K562 (cell line): ENCODE measurements around the gene GCN1. TPM values are rescaled to one million over a fixed set of nuclear protein-coding genes. Genes with fewer than 3 reads are reported as not detected.

ENCODE experiments used
- ATAC-seq: fragments of 200-7000 bp; cut with Tn5 transposase; 3 replicates; pipeline ENCODE4 v1.9.1; 2020; ENCODE audit warnings: moderate library complexity
- BruUV-seq: library from RNA; stranded (reverse); fragments of 400-500 nt; replicated peaks from 2 replicates; lab custom pipeline; 2021; lab: Mats Ljungman, UMichigan
- CTCF ChIA-PET: fragments of 300-600 bp; formaldehyde crosslinking; extraction: SDS; loops from one replicate; lab custom pipeline; 2021; ENCODE audit warnings: low intra/inter-chr PET ratio; lab: Yijun Ruan, JAX
- POLR2A ChIA-PET: fragments of 300-600, 350-650 bp; sonication (Branson Sonifier 250); formaldehyde crosslinking; extraction: SDS; loops from one replicate; lab custom pipeline; 2021; ENCODE audit warnings: antibody characterized with exemption, inconsistent platforms; lab: Yijun Ruan, JAX
- DNase-seq, 4 experiments: peaks; one replicate each; pipeline versions ENCODE4 v3.0.0 to v3.0.0-alpha.2; 2011 to 2018; ENCODE audit warnings: low spot score in 3 of 4, mixed read lengths in 3 of 4; ENCODE audit errors: extremely low read depth in 1 of 4
- FAIRE-seq: peaks from 2 replicates; lab custom pipeline; 2011; peaks lifted over from hg19 to GRCh38; lab: Jason Lieb, UNC
- H2AFZ ChIP-seq: 2 replicates; pipeline ENCODE4 v1.6.0; 2011; ENCODE audit warnings: low read depth, low read length, control low read depth, inconsistent platforms
- H3K27ac ChIP-seq: fragments of 200-600 bp; 3 replicates; pipeline ENCODE4 v1.8.0; 2011; ENCODE audit warnings: low read depth, mild to moderate bottlenecking, control low read depth, inconsistent platforms, low read length, moderate library complexity, mixed read lengths; ENCODE audit errors: extremely low read depth
- H3K27me3 ChIP-seq, 2 experiments: fragments of 300-600 bp in 1 of 2; 2 replicates in 1 of 2; 3 replicates in 1 of 2; pipeline versions ENCODE4 v1.6.0 to v1.8.0; 2011; ENCODE audit warnings: inconsistent platforms in 2 of 2, low read length in 2 of 2, mild to moderate bottlenecking in 1 of 2, mixed read lengths in 1 of 2, moderate library complexity in 1 of 2; ENCODE audit not compliant: control insufficient read depth in 2 of 2, insufficient read depth in 2 of 2
- H3K36me3 ChIP-seq: fragments of 300-600 bp; 3 replicates; pipeline ENCODE4 v1.8.0; 2011; ENCODE audit warnings: mild to moderate bottlenecking, low read length, inconsistent platforms; ENCODE audit not compliant: control insufficient read depth, insufficient read depth
- H3K4me1 ChIP-seq, 2 experiments: fragments of 200-600 bp in 1 of 2; replicated peaks in 1 of 2; 2 replicates in 1 of 2; 3 replicates in 1 of 2; pipeline versions ENCODE4 v1.5.1 to v1.8.0; 2011; ENCODE audit warnings: inconsistent platforms in 2 of 2, low read length in 2 of 2, mild to moderate bottlenecking in 1 of 2, mixed read lengths in 1 of 2, moderate library complexity in 1 of 2; ENCODE audit not compliant: control insufficient read depth in 2 of 2, insufficient read depth in 2 of 2
- H3K4me2 ChIP-seq: 2 replicates; pipeline ENCODE4 v1.6.1; 2011; ENCODE audit warnings: low read length, control low read depth, inconsistent platforms, mixed read lengths; ENCODE audit not compliant: insufficient read depth
- H3K4me3 ChIP-seq: fragments of 200-600 bp; sonication (generic), shearing (Covaris generic); 2 replicates; pipeline ENCODE4 v1.5.1; 2016; ENCODE audit warnings: control low read depth, inconsistent platforms
- H3K79me2 ChIP-seq: fragments of 200-600 bp; 3 replicates; pipeline ENCODE4 v1.8.0; 2011; ENCODE audit warnings: low read length, inconsistent platforms; ENCODE audit not compliant: control insufficient read depth, insufficient read depth
- H3K9ac ChIP-seq, 2 experiments: 2 replicates each; pipeline versions ENCODE4 v1.6.0 to v1.6.1; 2011; ENCODE audit warnings: low read depth in 2 of 2, low read length in 2 of 2, control low read depth in 1 of 2, inconsistent platforms in 1 of 2, mild to moderate bottlenecking in 1 of 2, mixed read lengths in 1 of 2; ENCODE audit not compliant: insufficient read depth in 1 of 2
- H3K9me1 ChIP-seq: one replicate; pipeline ENCODE4 v1.6.0; 2011; ENCODE audit warnings: inconsistent platforms, mild to moderate bottlenecking, low read length, moderate library complexity; ENCODE audit not compliant: control insufficient read depth, insufficient read depth
- H3K9me3 ChIP-seq: replicated peaks from 2 replicates; pipeline ENCODE4 v1.5.1; 2011; ENCODE audit warnings: low read depth, low read length, inconsistent platforms; ENCODE audit not compliant: control insufficient read depth, insufficient read depth
- H4K20me1 ChIP-seq: replicated peaks from 2 replicates; pipeline ENCODE4 v1.6.1; 2011; ENCODE audit warnings: low read length, inconsistent platforms, mixed read lengths; ENCODE audit not compliant: control insufficient read depth, insufficient read depth
- ESRRB ChIP-seq: fragments of 250-450 bp; sonication (Bioruptor Pico); IDR thresholded peaks from 2 replicates; pipeline ENCODE4 v1.5.0; 2020; ENCODE audit warnings: mild to moderate bottlenecking, moderate library complexity, borderline replicate concordance
- POLR2G ChIP-seq: fragments of 200-400 bp; formaldehyde crosslinking; IDR thresholded peaks from 2 replicates; pipeline ENCODE4 v1.6.1; 2017; ENCODE audit warnings: low read depth, mild to moderate bottlenecking, antibody characterized with exemption, low read length, moderate library complexity
- RBM22 ChIP-seq: fragments of 200-400 bp; formaldehyde crosslinking; IDR thresholded peaks from 2 replicates; pipeline ENCODE4 v1.6.1; 2018; ENCODE audit warnings: low read length, low read depth; ENCODE audit not compliant: poor library complexity, severe bottlenecking
- ZNF23 ChIP-seq: fragments of 250-450 bp; sonication (Bioruptor Pico); IDR thresholded peaks from 2 replicates; pipeline ENCODE4 v1.4.0; 2020; ENCODE audit warnings: mild to moderate bottlenecking
- WGBS: fragments of 100-300 bp; shearing (Covaris generic); methylation state at CpG from one replicate; pipeline ENCODE4 v1.1.6; 2016; ENCODE audit warnings: low coverage, mixed read lengths; ENCODE audit not compliant: insufficient coverage; ENCODE audit errors: missing lambda C conversion rate; 5-methylcytosine and 5-hydroxymethylcytosine counted together
- in situ Hi-C: fragments of 300-500 bp; cut with MboI; formaldehyde crosslinking; loops from 4 replicates; pipeline ENCODE4 v1.15.0; 2018; ENCODE audit warnings: inconsistent platforms, mixed read lengths
- intact Hi-C: fragments of 100-400 bp; cut with micrococcal nuclease; formaldehyde crosslinking; loops from 2 replicates; pipeline ENCODE4 v1.14.2; 2022
- polyA plus RNA-seq, 8 experiments: library from polyadenylated mRNA; depleted of rRNA in 4 of 8; stranded (reverse) in 5 of 8; unstranded in 3 of 8; fragments of >200 nt; fragmentation: Nextera tagmentation in 2 of 8; fragmentation: Illumina TruSeq in 1 of 8; extraction: Ambion mirVana in 2 of 8; extraction: Trizol in 1 of 8; gene quantifications; 2 replicates each; pipeline versions ENCODE4 v1.2.1 to v1.2.3, GENCODE V29; 2011 to 2014; ENCODE audit warnings: inconsistent platforms in 1 of 8, missing spikeins in 1 of 8
- total RNA-seq, 7 experiments: library from RNA; depleted of rRNA in 6 of 7; stranded (reverse); fragments of >200 nt in 6 of 7; fragmentation: Illumina TruSeq in 2 of 7; extraction: Trizol in 2 of 7; gene quantifications; 2 replicates each; pipeline versions ENCODE4 v1.2.1 to v1.2.3, GENCODE V29; 2011 to 2021; ENCODE audit warnings: low replicate concordance in 1 of 7
- TF ChIP-seq, protein P1 (sequence below): fragments of 250-450 bp; sonication (Bioruptor Pico); IDR thresholded peaks from 2 replicates; pipeline ENCODE4 v1.9.0; 2021; ENCODE audit warnings: mild to moderate bottlenecking
- TF ChIP-seq, protein P2 (sequence below), 2 experiments: IDR thresholded peaks in 1 of 2; conservative IDR thresholded peaks in 1 of 2; 2 replicates each; pipeline ENCODE4 v1.6.1; 2016; ENCODE audit warnings: low read depth in 2 of 2, mild to moderate bottlenecking in 1 of 2, missing compliant biosample characterization in 1 of 2, missing genetic modification characterization in 1 of 2, moderate library complexity in 1 of 2
- TF ChIP-seq, protein P3 (sequence below), 2 experiments: fragments of 450-650 bp; IDR thresholded peaks; 2 replicates each; pipeline ENCODE4 v1.6.1; 2016; ENCODE audit warnings: mild to moderate bottlenecking in 2 of 2, borderline replicate concordance in 1 of 2, low read depth in 1 of 2, moderate library complexity in 1 of 2

Gene GCN1
- total and polyA plus RNA-seq, 9 of the 15 experiments (the other 6 are each of a cell fraction or from before 2014, with no cell fraction given): 11.9 to 190 (median 51.7) TPM

DNA sequence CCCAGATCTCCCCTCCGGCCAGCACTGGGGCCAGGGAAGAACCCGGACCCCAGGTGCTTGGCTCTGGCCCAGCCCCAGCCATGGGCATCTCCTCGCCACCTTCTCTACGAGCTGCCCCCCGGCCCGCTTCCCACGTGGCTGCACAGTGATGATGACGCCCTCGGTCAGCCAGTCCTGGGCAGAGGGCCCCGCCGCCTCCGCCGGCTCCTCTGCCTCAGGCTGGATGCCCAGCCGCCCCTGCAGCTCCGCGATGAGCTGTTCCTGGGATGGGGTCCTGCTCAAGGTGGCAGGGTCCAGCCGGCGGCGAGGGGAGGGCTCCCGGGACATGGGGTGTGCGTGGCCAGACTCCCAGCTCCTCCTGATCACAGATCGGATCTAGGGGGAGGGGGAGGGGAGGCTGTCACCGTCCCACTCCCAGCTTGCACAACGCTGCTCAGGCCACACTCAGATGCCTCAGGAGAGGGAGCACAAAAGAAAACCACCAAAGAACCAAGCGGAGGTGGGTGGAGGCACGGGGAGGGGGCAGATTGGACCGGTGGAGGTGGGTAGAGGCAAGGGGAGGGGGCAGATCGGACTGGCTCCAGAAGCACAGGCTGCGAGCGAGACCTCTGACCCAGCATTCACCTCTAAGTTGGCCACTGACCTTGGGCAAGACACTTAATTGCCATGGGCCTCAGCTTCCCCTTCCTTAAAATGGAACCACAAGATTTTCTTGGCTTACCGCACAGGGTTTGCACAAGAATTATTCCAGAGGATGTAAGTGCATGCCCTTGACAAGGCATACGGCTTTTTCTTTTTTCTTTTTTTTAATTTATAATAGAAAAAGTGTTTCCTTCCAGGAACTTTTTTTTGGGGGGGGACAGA, 22.5 kb upstream of the GCN1 start:
- in situ Hi-C loops: no loop called here
- intact Hi-C loops: no loop called here
- peaks cover 0 to 41% of the 10 kb centered on the region in 2 experiments; a peak in 2 of 5 replicates for H3K4me1 ChIP-seq
- no peaks in the 10 kb centered on the region for H3K79me2 ChIP-seq
- no TSS peak for BruUV-seq
- H3K27me3 ChIP-seq: no peaks in the 10 kb centered on the region
- DNase-seq (no peak), ATAC-seq (no peak; the same call in 2 of the 3 replicates), FAIRE-seq (no peak)
- WGBS: 80% methylated on average over 12 of the region's 32 CpGs
- no peaks in the 10 kb centered on the region for H3K9me1 ChIP-seq
- no peaks in the 10 kb centered on the region for H4K20me1 ChIP-seq
- H2AFZ ChIP-seq: no peak overlapping the region
- ChIA-PET POLR2A (interaction anchor here (0.5 to 17.7 kb wide), 7 partner anchors 8 to 426 kb away, joined by 3 to 420 read pairs (median 3); partner anchors contain the start of genes GCN1, RNU4-1, RNU4-2 and RPLP0), CTCF (no interaction called here)
- H3K36me3 ChIP-seq: peaks cover 65% of the 10 kb centered on the region; the same call in 2 of the 3 replicates
- H3K4me3 ChIP-seq: no peak overlapping the region
- no peaks in the 10 kb centered on the region for H3K9me3 ChIP-seq
- no peak overlapping the region for H3K27ac ChIP-seq
- H3K9ac ChIP-seq: peak overlapping the region in 1 of 2 experiments; percentile 68; a peak in 2 of 4 replicates
- no peak overlapping the region for H3K4me2 ChIP-seq
- TF ChIP-seq, protein P1, sequence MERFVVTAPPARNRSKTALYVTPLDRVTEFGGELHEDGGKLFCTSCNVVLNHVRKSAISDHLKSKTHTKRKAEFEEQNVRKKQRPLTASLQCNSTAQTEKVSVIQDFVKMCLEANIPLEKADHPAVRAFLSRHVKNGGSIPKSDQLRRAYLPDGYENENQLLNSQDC: no peak
- TF ChIP-seq RBM22 (peak; percentile 56), ESRRB (no peak), ZNF23 (CRISPR knock-in tag) (no peak), POLR2G (peak; percentile 72)
- TF ChIP-seq, protein P2, sequence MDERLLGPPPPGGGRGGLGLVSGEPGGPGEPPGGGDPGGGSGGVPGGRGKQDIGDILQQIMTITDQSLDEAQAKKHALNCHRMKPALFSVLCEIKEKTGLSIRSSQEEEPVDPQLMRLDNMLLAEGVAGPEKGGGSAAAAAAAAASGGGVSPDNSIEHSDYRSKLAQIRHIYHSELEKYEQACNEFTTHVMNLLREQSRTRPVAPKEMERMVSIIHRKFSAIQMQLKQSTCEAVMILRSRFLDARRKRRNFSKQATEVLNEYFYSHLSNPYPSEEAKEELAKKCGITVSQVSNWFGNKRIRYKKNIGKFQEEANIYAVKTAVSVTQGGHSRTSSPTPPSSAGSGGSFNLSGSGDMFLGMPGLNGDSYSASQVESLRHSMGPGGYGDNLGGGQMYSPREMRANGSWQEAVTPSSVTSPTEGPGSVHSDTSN (CRISPR knock-in tag; IDR thresholded peaks at IDR 0.05; ENCODE audit: low read depth): no peak
- TF ChIP-seq, protein P2 (tag; conservative IDR thresholded peaks at IDR 0.05; ENCODE audit: low read depth): no peak
- TF ChIP-seq, protein P3, sequence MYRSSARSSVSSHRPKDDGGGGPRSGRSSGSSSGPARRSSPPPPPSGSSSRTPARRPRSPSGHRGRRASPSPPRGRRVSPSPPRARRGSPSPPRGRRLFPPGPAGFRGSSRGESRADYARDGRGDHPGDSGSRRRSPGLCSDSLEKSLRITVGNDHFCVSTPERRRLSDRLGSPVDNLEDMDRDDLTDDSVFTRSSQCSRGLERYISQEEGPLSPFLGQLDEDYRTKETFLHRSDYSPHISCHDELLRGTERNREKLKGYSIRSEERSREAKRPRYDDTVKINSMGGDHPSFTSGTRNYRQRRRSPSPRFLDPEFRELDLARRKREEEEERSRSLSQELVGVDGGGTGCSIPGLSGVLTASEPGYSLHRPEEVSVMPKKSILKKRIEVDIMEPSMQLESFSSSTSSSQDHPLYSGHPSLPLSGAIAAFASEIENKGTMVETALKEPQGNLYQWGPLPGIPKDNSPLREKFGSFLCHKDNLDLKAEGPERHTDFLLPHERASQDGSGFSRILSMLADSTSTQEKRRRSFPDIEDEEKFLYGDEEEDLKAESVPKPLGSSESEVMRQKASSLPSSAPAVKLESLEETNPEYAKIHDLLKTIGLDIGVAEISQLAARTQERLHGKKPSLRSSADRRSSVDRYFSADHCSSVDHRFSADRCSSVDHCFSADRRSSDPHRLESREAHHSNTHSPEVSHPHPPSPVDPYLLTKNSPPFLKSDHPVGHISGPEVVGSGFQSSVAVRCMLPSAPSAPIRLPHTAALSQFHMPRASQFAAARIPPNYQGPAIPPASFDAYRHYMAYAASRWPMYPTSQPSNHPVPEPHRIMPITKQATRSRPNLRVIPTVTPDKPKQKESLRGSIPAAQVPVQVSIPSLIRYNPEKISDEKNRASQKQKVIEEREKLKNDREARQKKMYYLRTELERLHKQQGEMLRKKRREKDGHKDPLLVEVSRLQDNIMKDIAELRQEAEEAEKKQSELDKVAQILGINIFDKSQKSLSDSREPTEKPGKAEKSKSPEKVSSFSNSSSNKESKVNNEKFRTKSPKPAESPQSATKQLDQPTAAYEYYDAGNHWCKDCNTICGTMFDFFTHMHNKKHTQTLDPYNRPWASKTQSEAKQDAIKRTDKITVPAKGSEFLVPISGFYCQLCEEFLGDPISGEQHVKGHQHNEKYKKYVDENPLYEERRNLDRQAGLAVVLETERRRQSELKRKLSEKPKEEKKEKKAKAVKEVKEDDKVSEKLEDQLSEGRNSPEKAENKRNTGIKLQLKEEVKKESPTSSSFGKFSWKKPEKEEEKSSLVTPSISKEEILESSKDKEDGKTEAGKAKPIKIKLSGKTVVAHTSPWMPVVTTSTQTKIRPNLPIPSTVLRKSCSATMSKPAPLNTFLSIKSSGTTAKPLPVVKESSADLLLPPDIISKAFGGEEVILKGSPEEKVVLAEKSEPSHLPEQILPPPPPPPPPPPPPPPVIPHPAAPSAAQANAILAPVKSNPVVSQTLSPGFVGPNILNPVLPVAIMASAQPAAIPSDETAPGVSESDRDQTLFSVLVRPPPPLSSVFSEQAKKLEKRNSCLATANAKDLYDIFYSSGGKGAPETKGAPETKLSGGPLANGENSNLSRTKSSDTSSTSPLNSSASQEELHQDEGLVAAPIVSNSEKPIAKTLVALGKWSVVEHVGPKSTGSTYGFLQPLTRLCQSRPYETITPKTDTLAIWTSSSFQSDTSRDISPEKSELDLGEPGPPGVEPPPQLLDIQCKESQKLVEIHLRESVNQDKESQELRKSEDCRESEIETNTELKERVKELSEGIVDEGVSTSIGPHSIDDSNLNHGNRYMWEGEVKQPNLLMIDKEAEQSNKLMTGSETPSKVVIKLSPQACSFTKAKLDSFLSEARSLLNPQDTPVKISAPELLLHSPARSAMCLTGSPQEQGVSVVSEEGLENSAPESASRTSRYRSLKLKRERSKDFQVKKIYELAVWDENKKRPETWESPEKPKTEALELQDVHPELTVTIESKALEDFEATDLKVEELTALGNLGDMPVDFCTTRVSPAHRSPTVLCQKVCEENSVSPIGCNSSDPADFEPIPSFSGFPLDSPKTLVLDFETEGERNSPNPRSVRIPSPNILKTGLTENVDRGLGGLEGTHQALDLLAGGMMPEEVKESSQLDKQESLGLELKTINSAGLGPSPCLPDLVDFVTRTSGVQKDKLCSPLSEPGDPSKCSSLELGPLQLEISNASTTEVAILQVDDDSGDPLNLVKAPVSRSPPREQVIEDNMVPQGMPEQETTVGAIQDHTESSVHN (IDR thresholded peaks at IDR 0.05; ENCODE audit: borderline replicate concordance in 1 of 2, low read depth in 1 of 2): no peak
